H1 (cell line): ENCODE data around the gene MYPN. TPM values are rescaled to one million over a fixed set of nuclear protein-coding genes. Genes with fewer than 3 reads are reported as not detected.

ENCODE experiments used
- CTCF ChIA-PET: fragments of 300-600 bp; sonication (Branson Sonifier 250); formaldehyde crosslinking; loops from one replicate; lab custom pipeline; 2021; ENCODE audit not compliant: partially characterized antibody; lab: Charles Lee
- POLR2A ChIA-PET: fragments of 300-600 bp; sonication (Branson Sonifier 250); formaldehyde crosslinking; loops from one replicate; lab custom pipeline; 2021; ENCODE audit warnings: inconsistent platforms; ENCODE audit not compliant: partially characterized antibody; lab: Charles Lee
- DNase-seq, 2 experiments: peaks; one replicate each; pipeline versions ENCODE4 v3.0.0 to v3.0.0-alpha.2; 2010 to 2022; ENCODE audit warnings: low spot score in 2 of 2, low read depth in 1 of 2, mixed read lengths in 1 of 2
- FAIRE-seq: peaks from 2 replicates; lab custom pipeline; 2011; peaks lifted over from hg19 to GRCh38; lab: Jason Lieb, UNC
- H2AFZ ChIP-seq: 2 replicates; pipeline ENCODE4 v1.8.1; 2012; ENCODE audit warnings: low read length, inconsistent platforms
- H2AK5ac ChIP-seq: 2 replicates; pipeline ENCODE4 v1.6.1; 2013; ENCODE audit warnings: low read depth, low read length
- H2BK120ac ChIP-seq: replicated peaks from 2 replicates; pipeline ENCODE3; 2013; ENCODE audit warnings: low read depth, low read length, inconsistent platforms
- H2BK12ac ChIP-seq: 2 replicates; pipeline ENCODE4 v1.6.1; 2013; ENCODE audit warnings: low read depth, low read length
- H2BK15ac ChIP-seq: 2 replicates; pipeline ENCODE4 v1.6.1; 2013; ENCODE audit warnings: low read length
- H2BK20ac ChIP-seq: 2 replicates; pipeline ENCODE4 v1.6.1; 2013; ENCODE audit warnings: low read length
- H2BK5ac ChIP-seq: 2 replicates; pipeline ENCODE4 v1.6.1; 2013; ENCODE audit warnings: low read depth, low read length
- H3K14ac ChIP-seq: 2 replicates; pipeline ENCODE4 v1.6.1; 2013; ENCODE audit warnings: inconsistent platforms; ENCODE audit not compliant: insufficient read length
- H3K18ac ChIP-seq: 2 replicates; pipeline ENCODE4 v1.6.1; 2013; ENCODE audit warnings: low read length; ENCODE audit errors: extremely low read depth
- H3K23ac ChIP-seq: 2 replicates; pipeline ENCODE4 v1.6.1; 2013; ENCODE audit warnings: inconsistent platforms; ENCODE audit not compliant: insufficient read length
- H3K23me2 ChIP-seq: 2 replicates; pipeline ENCODE4 v1.6.1; 2013; ENCODE audit warnings: low read depth, low read length
- H3K27ac ChIP-seq: 2 replicates; pipeline ENCODE4 v1.6.1; 2011; ENCODE audit warnings: low read depth, low read length, inconsistent platforms
- H3K27me3 ChIP-seq, 4 experiments: replicated peaks in 1 of 4; 1 replicate in 1 of 4; 2 replicates in 3 of 4; pipeline versions ENCODE4 v1.6.1 to v1.8.1; 2011 to 2013; ENCODE audit warnings: low read length in 3 of 4, mild to moderate bottlenecking in 3 of 4, inconsistent platforms in 2 of 4, mixed read lengths in 2 of 4, moderate library complexity in 1 of 4; ENCODE audit not compliant: control insufficient read depth in 3 of 4, insufficient read depth in 3 of 4; ENCODE audit errors: extremely low read depth in 1 of 4
- H3K36me3 ChIP-seq, 4 experiments: 2 replicates each; pipeline versions ENCODE4 v1.6.1 to v1.8.1; 2011 to 2013; ENCODE audit warnings: mild to moderate bottlenecking in 4 of 4, low read length in 3 of 4, moderate library complexity in 2 of 4, control low read depth in 1 of 4, inconsistent platforms in 1 of 4; ENCODE audit not compliant: insufficient read depth in 4 of 4, control insufficient read depth in 2 of 4
- H3K4ac ChIP-seq: replicated peaks from 2 replicates; pipeline ENCODE3; 2013; ENCODE audit warnings: low read length, low read depth, mixed read lengths, inconsistent platforms; ENCODE audit not compliant: insufficient read length
- H3K4me1 ChIP-seq, 4 experiments: replicated peaks in 1 of 4; 1 replicate in 1 of 4; 2 replicates in 3 of 4; pipeline versions ENCODE4 v1.6.1 to v1.8.1; 2011 to 2013; ENCODE audit warnings: low read length in 3 of 4, inconsistent platforms in 2 of 4, mixed read lengths in 1 of 4; ENCODE audit not compliant: insufficient read depth in 4 of 4, control insufficient read depth in 3 of 4
- H3K4me2 ChIP-seq, 2 experiments: 2 replicates each; pipeline versions ENCODE4 v1.6.1 to v1.8.1; 2011 to 2013; ENCODE audit warnings: low read depth in 2 of 2, low read length in 2 of 2, control low read depth in 1 of 2, inconsistent platforms in 1 of 2, mild to moderate bottlenecking in 1 of 2; ENCODE audit not compliant: insufficient read depth in 1 of 2
- H3K4me3 ChIP-seq, 4 experiments: fragments of 200-600, 300-600 bp in 1 of 4; sonication (generic), shearing (Covaris generic), sonication (Bioruptor Twin) in 1 of 4; 2 replicates each; pipeline versions ENCODE4 v1.5.1 to v1.8.1; 2011 to 2016; ENCODE audit warnings: low read length in 4 of 4, low read depth in 3 of 4, control low read depth in 2 of 4, inconsistent platforms in 2 of 4, mild to moderate bottlenecking in 2 of 4, mixed read lengths in 1 of 4, moderate library complexity in 1 of 4; ENCODE audit not compliant: insufficient read depth in 2 of 4; ENCODE audit errors: extremely low read depth in 1 of 4
- H3K56ac ChIP-seq: replicated peaks from 2 replicates; pipeline ENCODE3; 2013; ENCODE audit warnings: low read depth, mild to moderate bottlenecking, mixed read lengths, low read length, inconsistent platforms; ENCODE audit not compliant: insufficient read length
- H3K79me1 ChIP-seq: 2 replicates; pipeline ENCODE4 v1.6.1; 2013; ENCODE audit warnings: low read depth, low read length, control low read depth
- H3K79me2 ChIP-seq, 2 experiments: 2 replicates each; pipeline versions ENCODE4 v1.6.1 to v1.8.1; 2012 to 2013; ENCODE audit warnings: low read length in 2 of 2, mild to moderate bottlenecking in 2 of 2, inconsistent platforms in 1 of 2; ENCODE audit not compliant: insufficient read depth in 2 of 2, control insufficient read depth in 1 of 2
- H3K9ac ChIP-seq, 4 experiments: replicated peaks in 1 of 4; 1 replicate in 1 of 4; 2 replicates in 3 of 4; pipeline versions ENCODE4 v1.6.1 to v1.8.1; 2011 to 2013; ENCODE audit warnings: low read depth in 3 of 4, low read length in 3 of 4, control low read depth in 2 of 4, mild to moderate bottlenecking in 2 of 4, moderate library complexity in 2 of 4, inconsistent platforms in 1 of 4; ENCODE audit errors: extremely low read depth in 1 of 4
- H3K9me3 ChIP-seq, 2 experiments: 2 replicates each; pipeline versions ENCODE4 v1.6.1 to v1.8.1; 2012 to 2013; ENCODE audit warnings: mild to moderate bottlenecking in 2 of 2, moderate library complexity in 2 of 2, control low read depth in 1 of 2, inconsistent platforms in 1 of 2, low read depth in 1 of 2, low read length in 1 of 2, mixed read lengths in 1 of 2; ENCODE audit not compliant: insufficient read depth in 2 of 2
- H4K20me1 ChIP-seq, 2 experiments: replicated peaks in 1 of 2; 2 replicates each; pipeline versions ENCODE3 to v1.8.1; 2011 to 2013; ENCODE audit warnings: inconsistent platforms in 2 of 2, low read length in 2 of 2, mild to moderate bottlenecking in 1 of 2; ENCODE audit not compliant: insufficient read depth in 2 of 2, control insufficient read depth in 1 of 2
- H4K5ac ChIP-seq: 2 replicates; pipeline ENCODE4 v1.6.1; 2013; ENCODE audit warnings: low read length, low read depth, mixed read lengths, inconsistent platforms; ENCODE audit not compliant: insufficient read length
- H4K8ac ChIP-seq: 2 replicates; pipeline ENCODE4 v1.8.0; 2013; ENCODE audit warnings: mild to moderate bottlenecking, moderate library complexity, low read length, inconsistent platforms; ENCODE audit not compliant: insufficient read depth; ENCODE audit errors: extremely low read depth
- H4K91ac ChIP-seq: replicated peaks from 2 replicates; pipeline ENCODE3; 2013; ENCODE audit warnings: low read length, mixed read lengths, inconsistent platforms; ENCODE audit not compliant: insufficient read length
- BCL11A ChIP-seq, 2 experiments: IDR thresholded peaks; one replicate each; pipeline ENCODE4 v1.6.1; 2011; ENCODE audit warnings: low read depth in 2 of 2, low read length in 2 of 2, mild to moderate bottlenecking in 2 of 2
- CBX5 ChIP-seq: fragments of 300-800, 300-1000 bp; sonication (generic); IDR thresholded peaks from 2 replicates; pipeline ENCODE4 v1.7.1; 2016; ENCODE audit warnings: antibody characterized with exemption, low read length, low read depth
- CHD1 ChIP-seq: IDR thresholded peaks from 2 replicates; pipeline ENCODE4 v1.6.1; 2012; ENCODE audit warnings: low read depth, low read length, improper control_type of control experiment
- FOSL1 ChIP-seq: IDR thresholded peaks from 2 replicates; pipeline ENCODE4 v1.6.1; 2011; ENCODE audit warnings: mild to moderate bottlenecking, low read depth, low read length, moderate library complexity; ENCODE audit not compliant: insufficient read depth
- NRF1 ChIP-seq: IDR thresholded peaks from 2 replicates; pipeline ENCODE4 v1.6.1; 2011; ENCODE audit warnings: mild to moderate bottlenecking, low read depth, low read length, improper control_type of control experiment
- RAD21 ChIP-seq, 2 experiments: IDR thresholded peaks in 1 of 2; conservative IDR thresholded peaks in 1 of 2; 2 replicates each; pipeline ENCODE4 v1.6.1; 2011; ENCODE audit warnings: low read depth in 2 of 2, low read length in 2 of 2, improper control_type of control experiment in 1 of 2, inconsistent platforms in 1 of 2, mild to moderate bottlenecking in 1 of 2, moderate library complexity in 1 of 2
- RFX5 ChIP-seq: IDR thresholded peaks from 2 replicates; pipeline ENCODE4 v1.6.1; 2011; ENCODE audit warnings: low read depth, low read length, improper control_type of control experiment, borderline replicate concordance
- SAP30 ChIP-seq: fragments of 300-600 bp; sonication (generic); IDR thresholded peaks from 2 replicates; pipeline ENCODE4 v1.7.1; 2012; ENCODE audit warnings: low read length, moderate library complexity, mild to moderate bottlenecking, inconsistent platforms; ENCODE audit not compliant: insufficient read depth, insufficient replicate concordance
- SIX5 ChIP-seq: IDR thresholded peaks from 2 replicates; pipeline ENCODE4 v1.6.1; 2011; ENCODE audit warnings: mild to moderate bottlenecking, low read depth, low read length
- TAF7 ChIP-seq: optimal IDR thresholded peaks from 2 replicates; pipeline ENCODE3; 2011; ENCODE audit warnings: low read depth, mild to moderate bottlenecking, inconsistent platforms, low read length, moderate library complexity, borderline replicate concordance
- TBP ChIP-seq: IDR thresholded peaks from 2 replicates; pipeline ENCODE4 v1.6.1; 2011; ENCODE audit warnings: low read depth, low read length, improper control_type of control experiment
- WGBS, 2 experiments: shearing (Covaris generic) in 1 of 2; methylation state at CpG; one replicate each; pipeline versions ENCODE4 v1.1.6 to v1.1.7; 2013 to 2015; ENCODE audit warnings: low lambda C conversion rate in 2 of 2, mixed read lengths in 2 of 2, inconsistent platforms in 1 of 2, low coverage in 1 of 2, missing lambda C conversion rate in 1 of 2; ENCODE audit not compliant: insufficient replicate concordance in 2 of 2, insufficient coverage in 1 of 2, insufficient read length in 1 of 2; ENCODE audit errors: extremely low coverage in 1 of 2, missing lambda C conversion rate in 1 of 2; 5-methylcytosine and 5-hydroxymethylcytosine counted together
- polyA plus RNA-seq, 7 experiments: library from polyadenylated mRNA; depleted of rRNA in 3 of 7; stranded (reverse) in 5 of 7; unstranded in 2 of 7; fragments of >200 nt in 5 of 7; fragments of 200-250 nt in 2 of 7; gene quantifications; 1 replicate in 5 of 7; 2 replicates in 1 of 7; 4 replicates in 1 of 7; pipeline versions ENCODE4 v1.2.1 to v1.2.3, GENCODE V29; 2011 to 2013; ENCODE audit warnings: missing spikeins in 2 of 7, mixed read lengths in 2 of 7
- total RNA-seq: library from RNA; stranded (reverse); fragmentation: NEBNext Ultra II Directional; extraction: Animal tissue kit (Norgen Biotek cat#: 25700); gene quantifications from 2 replicates; pipeline ENCODE4 v1.2.1, GENCODE V29; 2021
- TF ChIP-seq, protein P1 (sequence below): IDR thresholded peaks from 2 replicates; pipeline ENCODE4 v1.6.1; 2012; ENCODE audit warnings: inconsistent platforms
- TF ChIP-seq, protein P2 (sequence below): IDR thresholded peaks from 2 replicates; pipeline ENCODE4 v1.6.1; 2012; ENCODE audit warnings: inconsistent platforms

The MYPN gene
- total and polyA plus RNA-seq, 2 of the 8 experiments (the other 6 are each of a cell fraction or from before 2014, with no cell fraction given), result not detected

DNA sequence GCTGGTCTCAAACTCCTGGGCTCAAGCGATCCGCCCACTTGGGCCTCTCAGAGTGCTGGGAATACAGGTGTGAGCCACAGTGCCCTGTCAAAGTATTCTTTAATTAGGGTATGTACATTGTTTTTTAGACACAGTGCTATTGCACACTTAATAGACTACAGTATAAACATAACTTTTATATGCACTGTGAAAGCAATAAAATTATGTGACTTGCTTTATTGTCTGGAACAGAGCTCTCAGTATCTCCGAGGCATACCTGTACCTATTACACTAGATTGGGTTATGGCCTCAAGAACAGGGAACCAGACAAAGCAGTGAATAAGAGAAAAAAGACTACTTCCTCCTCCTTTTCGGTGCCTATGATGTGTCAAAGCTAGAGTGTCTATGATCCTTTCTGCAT lies 109.5 kb downstream of the MYPN start:
- no peak overlapping the region for H3K4me3 ChIP-seq
- no peak overlapping the region for H2AFZ ChIP-seq
- no peak overlapping the region for H4K5ac ChIP-seq
- TF ChIP-seq RAD21 (IDR thresholded peaks at IDR 0.05 in 1 of 2, conservative IDR thresholded peaks at IDR 0.05 in 1 of 2; ENCODE audit: low read depth in 2 of 2, low read length in 2 of 2), result no peak
- TF ChIP-seq CBX5, result no peak
- TF ChIP-seq, protein P1, sequence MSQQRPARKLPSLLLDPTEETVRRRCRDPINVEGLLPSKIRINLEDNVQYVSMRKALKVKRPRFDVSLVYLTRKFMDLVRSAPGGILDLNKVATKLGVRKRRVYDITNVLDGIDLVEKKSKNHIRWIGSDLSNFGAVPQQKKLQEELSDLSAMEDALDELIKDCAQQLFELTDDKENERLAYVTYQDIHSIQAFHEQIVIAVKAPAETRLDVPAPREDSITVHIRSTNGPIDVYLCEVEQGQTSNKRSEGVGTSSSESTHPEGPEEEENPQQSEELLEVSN, result no peak
- no peak for TF ChIP-seq RFX5
- TF ChIP-seq, protein P2, sequence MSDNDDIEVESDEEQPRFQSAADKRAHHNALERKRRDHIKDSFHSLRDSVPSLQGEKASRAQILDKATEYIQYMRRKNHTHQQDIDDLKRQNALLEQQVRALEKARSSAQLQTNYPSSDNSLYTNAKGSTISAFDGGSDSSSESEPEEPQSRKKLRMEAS, result no peak
- TF ChIP-seq TAF7, result no peak
- no peak for TF ChIP-seq TBP
- TF ChIP-seq FOSL1, result no peak
- no peak for TF ChIP-seq BCL11A (IDR thresholded peaks at IDR 0.05; ENCODE audit: low read depth in 2 of 2, low read length in 2 of 2)
- no peak for TF ChIP-seq NRF1
- no peak for TF ChIP-seq SAP30
- no peak for TF ChIP-seq CHD1
- TF ChIP-seq SIX5, result no peak
- H2AK5ac ChIP-seq, result no peak overlapping the region
- no peaks in the 10 kb centered on the region for H3K23me2 ChIP-seq
- CTCF ChIA-PET, result interaction anchor here (0.6 to 1.3 kb wide), 3 partner anchors 10 to 130 kb away, joined by 3 read pairs; no protein-coding TSS in a partner anchor
- no peak overlapping the region for H3K27ac ChIP-seq
- H3K18ac ChIP-seq, result no peak overlapping the region
- no peaks in the 10 kb centered on the region for H4K20me1 ChIP-seq
- H3K4me1 ChIP-seq, result no peaks in the 10 kb centered on the region
- no peak overlapping the region for H2BK20ac ChIP-seq
- DNase-seq, result no peak
- no peak overlapping the region for H3K9ac ChIP-seq
- no peaks in the 10 kb centered on the region for H3K27me3 ChIP-seq
- H4K8ac ChIP-seq, result no peak overlapping the region
- H3K36me3 ChIP-seq, result no peaks in the 10 kb centered on the region
- H3K79me1 ChIP-seq, result no peaks in the 10 kb centered on the region
- POLR2A ChIA-PET, result interaction anchor here (0.7 kb wide), 1 partner anchor 113 kb away, joined by 3 read pairs; the partner anchor contains the start of gene HNRNPH3
- no peak overlapping the region for H3K23ac ChIP-seq
- H3K4ac ChIP-seq, result no peak overlapping the region
- H2BK15ac ChIP-seq, result no peak overlapping the region
- 89% methylated on average over 4 of the region's 4 CpGs; no CpG with 5 or more reads in 1 of the 2 experiments for WGBS, 2 experiments
- H3K56ac ChIP-seq, result no peak overlapping the region
- H2BK5ac ChIP-seq, result no peak overlapping the region
- no peak for FAIRE-seq
- H4K91ac ChIP-seq, result no peak overlapping the region
- H3K79me2 ChIP-seq, result no peaks in the 10 kb centered on the region
- no peak overlapping the region for H2BK12ac ChIP-seq
- H3K14ac ChIP-seq, result no peak overlapping the region
- no peak overlapping the region for H3K4me2 ChIP-seq
- H3K9me3 ChIP-seq, result no peaks in the 10 kb centered on the region
- no peak overlapping the region for H2BK120ac ChIP-seq
